ENCODE results near the gene VOPP1.

The VOPP1 gene

DNA sequence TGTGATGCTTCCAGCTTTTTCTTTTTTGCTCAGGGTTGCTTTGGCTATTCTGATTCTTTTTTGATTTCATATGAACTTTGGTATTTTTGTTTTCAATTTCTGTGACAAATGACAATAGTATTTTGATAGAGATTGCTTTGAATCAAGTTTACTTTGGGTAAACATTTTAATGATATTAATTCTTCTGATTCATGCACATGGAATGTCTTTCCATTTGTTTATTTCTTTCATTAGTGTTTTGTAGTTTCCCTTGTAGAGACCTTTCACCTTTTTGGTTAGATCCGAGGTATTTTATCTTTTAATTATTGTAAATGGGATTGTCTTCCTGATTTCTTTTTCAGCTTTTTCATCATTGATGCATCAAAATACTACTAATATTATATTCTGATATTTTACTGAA, 114.0 kb downstream of the VOPP1 start:
- no peak for DNase-seq

DNA sequence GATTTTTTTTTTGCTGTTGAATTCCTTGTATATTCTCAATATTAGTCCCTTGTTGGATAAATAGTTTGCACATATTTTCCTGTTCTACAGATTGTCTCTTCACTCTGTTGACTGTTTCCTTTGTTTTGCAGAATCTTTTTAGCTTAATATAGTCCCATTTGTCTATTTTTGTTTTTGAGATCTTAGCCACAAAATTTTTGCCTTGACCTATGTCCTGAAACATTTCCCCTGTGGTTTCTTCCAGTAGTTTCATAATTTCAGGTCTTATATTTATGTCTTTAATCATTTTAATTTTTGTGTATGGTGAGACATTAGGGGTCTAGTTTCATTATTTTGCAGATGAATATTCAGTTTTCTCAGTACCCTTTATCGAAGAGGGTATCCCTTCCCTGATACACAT, 114.5 kb downstream of the VOPP1 start:
- no peak for DNase-seq

DNA sequence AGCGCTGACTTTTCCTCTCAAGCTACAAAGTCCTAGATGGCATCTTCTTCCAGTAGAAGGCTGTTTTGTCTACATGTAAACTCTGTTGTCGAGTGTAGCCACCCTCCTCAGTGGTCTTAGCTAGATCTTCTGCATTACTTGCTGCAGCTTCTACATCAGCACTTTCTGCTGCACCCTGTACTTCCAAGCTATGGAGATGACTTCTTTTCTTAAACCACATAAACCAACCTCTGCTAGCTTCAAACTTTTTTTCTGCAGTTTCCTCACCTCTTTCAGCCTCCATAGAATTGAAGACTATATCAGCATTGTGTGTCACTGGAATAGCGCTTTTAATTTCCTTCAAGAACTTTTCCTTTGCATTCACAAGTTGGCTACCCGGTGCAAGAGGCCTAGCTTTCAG, 119.3 kb downstream of the VOPP1 start:
- no peak for DNase-seq

DNA sequence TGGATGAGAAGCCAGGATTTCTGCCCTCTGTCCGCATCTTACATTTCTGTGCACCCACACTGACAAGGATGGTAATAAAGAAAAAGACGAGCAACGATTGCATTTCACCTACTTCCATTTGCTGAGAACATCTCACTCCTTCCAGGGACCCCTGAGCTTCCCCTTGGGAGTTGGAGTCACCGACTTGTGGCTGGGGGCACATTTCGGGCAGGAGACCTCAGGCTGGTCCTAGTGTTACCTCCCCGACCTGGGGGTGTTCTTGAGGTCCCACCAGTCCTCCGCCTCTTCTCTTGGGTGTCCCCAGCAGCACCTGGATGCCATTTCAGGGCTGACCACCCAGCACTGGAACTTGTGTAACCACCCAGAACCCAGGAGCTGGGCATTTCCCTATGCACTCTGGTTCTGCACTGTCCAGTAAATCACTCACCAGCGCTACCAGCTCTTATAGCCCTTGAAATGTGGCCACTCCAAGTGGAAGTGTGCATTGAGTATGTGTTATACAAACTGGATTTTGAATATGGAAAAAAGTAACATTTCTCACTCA, 122.2 kb downstream of the VOPP1 start:
- DNase-seq, result no peak

DNA sequence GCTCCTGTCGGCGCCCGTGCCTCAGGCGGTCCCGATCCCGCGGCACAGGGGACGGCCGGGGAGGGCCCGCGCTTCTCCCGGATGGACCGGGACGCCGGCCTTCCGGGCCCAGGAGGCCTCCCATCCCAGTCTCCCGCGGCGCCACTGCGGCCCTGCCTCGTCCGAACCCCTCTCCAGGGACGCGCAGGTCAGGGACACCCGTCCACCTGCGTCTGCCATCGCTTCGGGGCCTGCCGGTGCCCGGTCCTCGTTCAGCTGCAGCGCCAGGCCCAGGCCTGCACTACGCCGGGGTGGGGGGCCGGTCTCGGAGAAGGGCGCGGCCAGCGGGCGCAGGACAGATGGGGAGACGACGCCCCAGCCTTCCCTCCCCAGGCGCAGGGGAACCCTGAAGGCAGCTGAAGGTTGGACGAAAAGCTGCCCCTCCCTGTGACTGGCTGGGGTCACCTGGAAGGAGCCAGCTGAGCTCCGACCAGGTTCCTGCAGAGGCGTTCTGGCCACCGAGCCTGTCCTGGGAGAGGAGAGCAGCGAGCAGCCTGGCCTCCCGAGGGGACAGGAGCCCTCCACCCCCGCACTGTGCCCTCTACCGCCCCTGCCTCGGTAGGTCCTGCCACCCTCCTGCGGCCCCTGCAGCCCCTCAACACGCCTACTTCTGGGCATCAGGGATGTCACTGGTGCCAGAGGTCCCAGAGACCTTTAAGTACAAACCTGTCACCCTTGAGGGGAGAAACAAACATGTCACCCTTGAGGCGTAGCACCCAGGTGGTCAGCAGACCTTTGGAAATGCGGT, 122.9 kb downstream of the VOPP1 start:
- no peak for DNase-seq

DNA sequence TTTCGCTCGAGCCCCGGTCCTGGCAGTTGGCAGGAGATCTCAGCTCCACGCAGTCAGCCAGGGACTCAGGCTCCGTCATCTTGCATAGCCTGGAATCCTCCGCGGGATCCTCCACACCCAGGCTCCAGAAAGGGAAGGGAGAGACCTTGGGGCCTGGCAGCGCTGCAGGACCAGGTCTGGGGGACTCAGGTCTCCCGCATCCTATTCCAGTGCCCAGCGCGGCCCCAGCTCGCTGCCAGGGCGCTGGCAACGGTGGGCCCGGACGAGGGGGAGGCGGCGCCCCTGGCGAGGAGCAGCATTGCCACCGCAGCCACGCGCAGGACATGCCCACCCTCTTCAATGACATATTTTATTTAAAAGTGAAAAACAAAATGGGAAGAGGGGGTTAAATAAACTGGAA, 123.8 kb downstream of the VOPP1 start:
- DNase-seq, result no peak

DNA sequence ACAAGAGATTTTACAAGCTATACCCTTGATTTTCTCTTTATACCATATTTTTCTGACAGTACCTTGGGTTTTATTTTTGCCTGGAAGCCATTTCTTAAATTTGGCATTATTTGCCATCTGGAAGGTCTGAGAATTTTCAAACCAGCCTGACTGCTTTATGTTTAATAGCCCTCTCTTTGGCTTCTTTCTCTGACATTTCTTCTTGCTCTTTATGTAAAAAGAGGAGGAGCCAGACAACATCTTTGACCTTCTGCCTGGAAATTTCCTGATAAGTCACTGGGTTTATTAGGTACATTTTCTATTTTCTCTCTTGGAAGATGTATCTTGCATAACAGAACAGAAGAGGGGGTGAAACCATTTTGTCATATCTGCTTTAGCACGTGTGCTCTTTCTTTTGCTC, 127.5 kb downstream of the VOPP1 start:
- no peak for DNase-seq

DNA sequence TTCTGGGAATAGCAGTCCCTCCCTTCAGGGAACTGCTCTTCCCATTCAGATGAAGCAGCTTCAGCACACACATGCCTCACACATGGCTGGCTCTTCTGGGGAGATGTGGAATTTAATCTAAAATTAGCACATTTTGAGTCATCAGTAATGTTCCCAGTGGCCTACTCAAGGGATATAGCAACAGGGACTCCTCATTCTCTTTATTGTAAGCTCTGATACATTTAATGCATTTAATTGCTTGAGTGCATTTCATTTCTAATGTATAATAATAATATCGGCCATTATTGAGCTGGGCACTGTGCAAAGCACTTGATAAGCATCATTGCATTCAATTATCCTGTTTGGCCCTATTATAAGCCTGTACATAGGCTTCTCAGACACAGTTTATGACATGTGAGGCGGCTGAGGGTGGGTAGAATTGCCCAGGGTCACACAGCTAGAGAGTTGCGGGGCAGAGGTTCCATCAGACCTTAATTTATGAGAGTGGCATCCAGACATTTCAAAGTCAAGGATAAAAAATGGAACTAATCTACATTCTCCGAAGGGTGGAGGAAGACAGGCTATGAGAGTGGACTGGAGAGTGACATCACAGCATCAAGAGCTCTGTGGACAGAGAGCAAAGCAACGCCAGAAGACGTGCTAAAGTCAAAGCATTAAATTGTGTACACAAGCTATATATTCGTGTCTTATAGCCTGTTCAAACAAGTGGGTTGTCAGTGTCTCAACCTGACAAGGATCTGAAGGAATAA, 130.4 kb downstream of the VOPP1 start:
- DNase-seq, result no peak

DNA sequence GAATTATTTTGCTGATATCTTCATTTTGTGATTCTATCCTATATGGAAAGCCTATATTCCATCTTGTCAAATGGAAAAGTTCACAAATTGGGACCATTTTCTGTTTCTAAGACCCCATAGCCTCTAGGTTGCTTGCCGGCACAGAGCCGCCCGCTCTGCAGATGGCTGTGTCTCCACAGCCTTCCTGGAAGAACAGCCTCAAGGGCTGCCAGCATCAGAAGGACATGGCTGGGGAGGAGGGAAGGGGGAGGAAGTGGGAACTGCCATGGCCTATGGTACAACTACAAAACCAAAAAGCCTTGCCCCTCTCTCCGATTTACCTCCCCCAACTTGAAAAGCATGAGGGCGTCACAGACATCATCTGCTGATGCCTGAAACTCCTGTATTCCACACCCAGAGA, 131.3 kb downstream of the VOPP1 start:
- no peak for DNase-seq

DNA sequence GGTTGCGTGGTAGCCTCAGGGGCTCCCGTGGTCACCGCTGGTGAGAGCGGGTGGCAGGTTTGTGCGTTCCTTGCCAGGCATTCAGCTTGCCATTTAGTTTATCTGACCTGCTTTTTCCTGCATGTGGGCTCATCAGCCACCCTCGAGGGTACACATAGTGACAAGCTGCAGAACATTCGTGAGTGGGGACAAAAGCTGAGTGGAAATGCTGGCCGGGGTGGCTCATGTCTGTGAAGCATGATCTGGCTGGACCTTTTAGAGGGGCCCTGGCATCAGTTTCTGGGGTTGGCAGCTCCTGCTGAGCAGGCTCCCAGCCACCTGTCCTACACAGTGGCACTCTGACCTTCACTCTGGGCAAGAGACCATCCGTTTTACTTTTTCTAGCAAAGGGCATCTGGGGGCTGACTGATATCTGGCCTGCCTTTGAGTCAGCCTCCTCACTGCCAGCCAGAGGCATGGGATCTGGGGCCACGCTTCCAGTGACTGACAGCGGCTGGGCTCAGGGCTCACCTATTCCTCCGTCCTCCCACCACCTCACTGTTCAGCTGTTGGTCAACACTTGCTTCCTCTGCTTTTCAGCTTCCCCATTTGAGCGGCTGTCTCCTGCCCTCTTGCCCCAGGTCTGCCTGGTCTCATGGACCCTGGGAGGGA, 132.1 kb downstream of the VOPP1 start:
- peak; percentile 8 for DNase-seq

DNA sequence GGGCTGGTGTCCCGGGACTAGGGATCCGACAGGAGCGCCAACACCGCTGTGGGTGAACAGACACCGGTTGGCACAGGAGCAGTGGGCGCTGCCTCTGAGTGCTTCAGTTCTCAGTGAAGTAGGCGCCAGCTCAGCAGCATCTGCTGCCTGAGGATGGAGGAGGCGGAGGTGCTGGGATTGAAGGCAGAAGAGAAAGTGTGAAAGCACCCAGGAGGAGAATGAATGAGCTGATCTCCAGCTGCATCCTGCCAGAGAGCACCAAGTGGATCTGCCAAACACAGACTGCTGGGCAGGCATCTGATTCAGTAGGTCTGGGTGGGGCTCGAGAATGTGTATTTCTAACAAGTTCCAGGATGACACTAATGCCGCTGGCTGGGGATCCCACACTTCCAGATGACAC, 132.7 kb downstream of the VOPP1 start:
- DNase-seq, result no peak

DNA sequence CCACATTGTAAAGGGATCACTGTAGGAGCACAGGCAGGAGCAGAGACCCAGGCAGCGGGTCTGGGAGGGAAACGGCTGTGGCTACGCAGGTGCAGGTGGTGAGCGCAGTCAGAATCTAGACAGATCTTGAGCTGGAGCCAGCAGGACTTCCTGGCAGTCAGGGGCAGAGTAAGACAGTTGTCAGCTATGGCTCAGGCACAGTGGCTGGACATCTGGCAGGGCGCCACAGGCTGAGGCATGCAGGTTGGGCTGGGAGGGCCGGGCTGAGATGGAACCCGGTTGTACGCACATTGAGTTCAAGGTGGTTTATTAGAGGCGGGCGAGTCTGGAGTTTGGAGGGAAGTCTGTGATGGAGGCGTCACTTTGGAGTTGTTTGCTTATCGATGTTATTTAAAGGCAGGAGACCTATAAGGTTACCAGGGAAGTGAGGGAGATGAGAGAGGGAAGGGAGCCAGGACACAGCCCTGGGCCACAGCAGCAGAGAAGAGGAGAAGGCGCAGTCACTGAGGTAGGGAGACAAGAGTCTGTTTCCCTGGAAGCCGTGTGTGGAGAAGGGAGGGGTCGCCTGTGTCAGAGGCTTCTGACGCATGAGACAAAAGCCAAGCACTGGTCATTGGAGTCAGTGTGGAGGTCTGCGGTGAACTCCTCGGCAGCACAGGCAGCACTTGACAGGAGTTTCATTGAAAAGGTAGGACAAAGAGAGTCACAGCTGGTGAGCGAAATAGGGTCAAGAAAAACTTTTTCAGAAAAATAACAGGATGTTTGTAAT, 133.4 kb downstream of the VOPP1 start:
- no peak for DNase-seq

DNA sequence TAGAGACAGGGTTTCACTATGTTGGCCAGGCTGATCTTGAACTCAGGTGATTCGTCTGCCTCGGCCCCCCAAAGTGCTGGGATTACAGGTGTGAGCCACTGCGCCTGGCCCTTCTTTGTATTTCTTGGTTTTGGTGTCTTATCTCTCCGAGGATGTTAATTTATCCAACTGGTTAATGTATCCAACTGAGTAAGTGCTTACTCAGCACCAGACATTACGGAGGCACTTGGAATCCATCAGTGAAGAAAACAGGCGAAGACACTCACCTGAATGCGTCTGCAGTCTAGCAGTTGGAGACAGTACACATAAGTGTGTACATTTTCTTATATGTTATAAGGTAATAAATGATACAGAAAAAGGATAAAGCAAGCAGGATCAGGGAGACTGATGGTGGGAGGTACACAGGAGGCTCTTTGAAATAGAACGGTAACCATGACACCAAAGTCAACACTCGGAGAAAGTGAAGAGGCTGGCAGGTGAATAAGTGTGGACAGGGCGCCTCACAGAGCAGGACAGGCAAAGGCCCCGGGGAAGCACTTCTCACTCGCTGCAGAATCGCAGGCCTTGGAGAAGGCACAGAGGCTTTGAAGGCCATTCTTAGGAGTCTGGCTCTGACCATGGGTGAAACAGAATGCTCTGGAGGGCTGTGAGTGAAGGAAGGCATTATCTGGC, 134.1 kb downstream of the VOPP1 start:
- DNase-seq, result no peak

DNA sequence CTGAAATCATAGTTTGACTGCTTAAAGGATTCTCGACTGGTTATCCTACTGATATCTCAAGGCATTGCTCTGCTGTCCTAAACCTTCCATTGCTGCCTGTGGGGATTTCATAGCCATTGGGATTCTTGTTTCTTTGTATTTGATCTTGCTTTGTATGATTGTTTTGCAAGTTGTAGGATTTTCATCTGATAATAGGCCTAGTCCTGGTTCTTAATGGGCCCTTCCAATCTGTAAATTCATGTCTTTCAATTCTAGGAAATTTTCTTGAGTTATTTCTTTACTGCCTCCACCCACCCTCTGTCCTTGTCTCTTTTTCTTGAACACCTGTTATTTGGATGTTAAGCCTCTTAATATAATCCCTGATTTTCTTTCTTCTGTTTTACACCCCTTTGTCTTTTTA, 134.9 kb downstream of the VOPP1 start:
- DNase-seq, result no peak

DNA sequence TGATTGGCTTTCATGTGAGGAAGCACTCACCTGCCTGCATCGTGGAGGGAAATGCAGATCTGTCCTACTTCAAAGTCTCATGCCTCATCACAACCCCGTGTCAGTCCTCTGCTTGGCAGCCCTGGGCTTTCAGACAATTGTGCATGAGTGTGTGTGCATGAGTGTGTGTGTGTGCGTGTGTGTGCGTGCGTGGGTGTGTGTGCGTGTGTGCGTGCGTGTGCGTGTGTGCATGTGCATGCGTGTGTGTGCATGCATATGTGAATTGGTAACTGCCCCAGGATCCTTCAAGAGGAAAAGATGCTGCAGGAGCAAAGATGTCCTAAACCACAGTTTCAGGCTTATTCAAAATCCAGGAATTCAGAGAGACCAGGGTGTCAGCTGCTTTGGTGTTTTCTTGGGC, 135.8 kb downstream of the VOPP1 start:
- no peak for DNase-seq

DNA sequence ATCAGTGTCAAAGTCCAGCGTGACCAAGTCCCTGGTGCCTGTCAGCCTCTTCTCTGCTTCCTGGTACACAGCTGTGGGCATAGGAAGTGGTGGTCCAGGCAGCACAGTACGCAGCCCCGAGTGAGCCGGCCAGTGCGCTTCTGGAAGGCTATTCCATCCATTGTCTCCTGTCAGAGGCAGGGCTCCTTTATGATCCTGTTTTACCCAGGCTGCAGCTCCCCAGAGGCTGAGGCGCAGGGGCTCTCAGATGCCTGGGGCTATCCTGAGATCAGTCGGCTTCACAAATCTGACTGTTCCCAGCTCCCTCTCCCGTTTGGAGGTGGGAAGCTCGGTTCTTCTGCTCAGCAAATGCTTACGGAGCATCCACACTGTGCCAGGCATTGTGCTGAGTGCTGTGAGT, 136.8 kb downstream of the VOPP1 start:
- DNase-seq, result no peak

DNA sequence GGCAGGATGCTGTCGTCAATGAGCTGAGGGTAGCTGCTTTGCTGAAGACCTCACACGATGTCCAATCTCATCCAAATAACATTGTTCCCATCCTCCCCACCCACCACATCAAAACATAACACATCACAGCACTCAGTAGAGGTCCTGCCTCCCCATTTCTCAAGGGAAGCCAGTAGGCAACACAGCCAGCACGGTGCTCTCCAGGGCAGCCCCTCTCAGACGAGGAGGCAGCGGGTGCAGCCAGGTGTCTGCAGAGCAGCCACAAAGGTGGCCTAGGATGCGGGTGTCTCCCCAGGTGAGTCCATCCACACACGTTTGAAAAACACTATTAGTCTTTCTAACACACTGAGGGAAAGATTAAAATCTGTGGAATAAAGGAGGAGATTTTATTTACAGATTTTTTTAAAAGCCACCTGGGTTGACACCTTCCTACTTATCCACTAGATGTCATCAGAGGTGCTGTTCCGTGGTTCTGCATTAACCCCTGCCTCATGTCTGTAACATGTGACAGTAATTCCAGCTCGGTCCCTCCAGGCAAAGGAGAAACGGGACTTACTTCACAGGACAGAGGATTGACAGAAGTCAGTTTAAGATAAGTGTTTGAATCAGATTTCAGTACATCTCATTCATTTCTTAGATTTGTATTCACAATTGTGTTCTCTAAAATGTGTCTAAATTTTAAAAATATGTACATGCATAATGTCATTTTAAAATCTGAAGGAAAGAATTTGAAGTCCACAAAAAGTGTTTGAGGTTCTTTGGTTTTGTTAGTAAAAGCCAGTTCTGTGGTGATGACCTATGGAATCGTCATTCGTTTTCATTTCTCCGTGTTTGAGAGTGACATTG, 139.1 kb downstream of the VOPP1 start:
- DNase-seq, result peak; percentile 46

DNA sequence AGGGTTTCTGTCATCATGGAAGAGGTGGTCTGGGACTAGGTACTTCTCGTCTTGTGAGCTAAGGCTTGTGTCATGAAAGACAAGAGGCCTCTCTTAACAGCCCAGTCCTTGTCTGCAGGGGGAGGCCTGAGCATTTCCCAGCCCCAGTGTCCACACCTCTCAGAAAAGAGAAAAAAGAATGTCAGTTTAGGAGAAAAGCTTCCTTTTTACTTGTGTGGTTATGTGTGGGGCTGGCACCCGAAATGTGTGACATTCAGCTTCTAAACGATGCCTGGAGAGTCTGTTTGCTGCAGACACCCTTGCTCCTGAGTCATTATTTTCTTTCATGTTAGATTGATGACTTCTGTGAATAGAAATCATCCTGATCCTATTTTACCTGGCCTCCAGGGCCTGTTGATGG, 139.8 kb downstream of the VOPP1 start:
- no peak for DNase-seq

DNA sequence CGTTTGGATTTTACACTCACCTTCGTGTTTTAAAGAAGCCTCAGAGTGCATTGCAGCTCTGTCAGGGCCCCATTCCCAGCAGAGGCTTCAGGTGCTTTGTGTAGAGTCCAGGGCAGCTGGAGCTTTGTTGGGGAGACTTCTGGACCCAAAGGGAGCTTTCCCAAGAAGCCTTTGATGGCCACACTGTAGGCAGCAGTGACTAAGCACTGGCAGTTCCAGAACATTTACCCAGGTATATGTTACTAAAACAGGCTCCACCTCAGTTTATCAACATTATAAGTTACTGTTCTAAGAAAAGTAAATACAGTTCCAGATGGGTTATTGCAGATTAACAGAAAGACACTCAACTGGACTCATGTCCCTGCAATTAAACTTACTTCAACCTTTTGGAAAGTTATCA, 140.4 kb downstream of the VOPP1 start:
- DNase-seq, result no peak

DNA sequence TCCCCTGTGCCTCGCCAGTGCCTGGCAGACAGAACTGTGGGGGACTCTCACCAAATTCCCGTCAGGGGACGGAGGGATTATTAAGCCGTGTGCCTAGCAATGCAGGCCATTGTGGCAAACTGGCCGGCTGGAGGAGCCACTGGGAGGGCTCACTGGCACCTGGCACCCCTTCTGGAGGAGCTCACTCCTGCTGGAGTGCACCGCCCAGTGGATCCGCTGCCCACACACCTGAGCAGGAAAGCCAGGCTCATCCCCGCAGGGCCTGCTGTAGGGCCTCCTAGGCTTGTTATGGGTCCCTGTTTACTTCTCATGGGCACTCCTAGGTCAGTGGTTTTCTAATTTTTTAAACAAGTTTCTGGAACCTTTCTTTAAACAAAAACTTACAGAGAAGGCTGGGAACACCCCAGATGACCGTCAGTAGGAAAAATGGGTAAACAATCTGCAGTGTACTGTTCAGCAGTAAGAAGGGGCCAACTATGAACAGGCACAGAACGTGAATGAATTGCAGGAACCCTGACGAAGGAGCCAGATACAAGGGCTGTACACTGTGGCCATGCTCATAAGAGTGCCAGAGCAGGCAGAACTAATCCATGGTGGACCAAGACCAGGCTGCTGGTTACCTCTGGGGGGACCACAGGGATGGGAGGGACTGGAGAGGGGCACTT, 142.3 kb downstream of the VOPP1 start:
- DNase-seq, result no peak

DNA sequence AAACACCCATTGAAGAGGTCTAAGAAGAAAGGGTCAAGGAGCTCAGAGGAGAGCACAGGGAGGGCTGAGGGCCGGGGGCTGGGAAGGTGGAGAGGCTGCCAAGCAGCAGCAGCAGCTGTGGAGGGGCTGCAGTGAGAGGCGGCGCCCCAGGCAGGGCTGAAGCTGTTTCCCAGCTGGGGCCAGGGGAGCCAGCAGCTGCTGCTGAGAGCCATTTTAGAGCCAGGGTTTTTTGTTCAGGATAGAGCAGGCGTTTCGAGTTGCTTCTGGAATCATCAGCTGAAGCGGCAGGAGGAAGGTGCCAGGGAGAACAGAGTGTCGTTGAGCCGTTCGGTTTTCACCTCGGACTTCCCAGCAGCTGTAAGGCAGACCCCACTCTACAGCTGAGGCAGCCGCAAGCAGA, 144.5 kb downstream of the VOPP1 start:
- DNase-seq, result no peak
